ENCODE measurements around the gene ACVR2B. TPM values are rescaled to one million over a fixed set of nuclear protein-coding genes. Genes with fewer than 3 reads are reported as not detected.

ACVR2B gene
- total RNA-seq, 2 donors from 2014 or later = 8.2 to 9.1 TPM

DNA sequence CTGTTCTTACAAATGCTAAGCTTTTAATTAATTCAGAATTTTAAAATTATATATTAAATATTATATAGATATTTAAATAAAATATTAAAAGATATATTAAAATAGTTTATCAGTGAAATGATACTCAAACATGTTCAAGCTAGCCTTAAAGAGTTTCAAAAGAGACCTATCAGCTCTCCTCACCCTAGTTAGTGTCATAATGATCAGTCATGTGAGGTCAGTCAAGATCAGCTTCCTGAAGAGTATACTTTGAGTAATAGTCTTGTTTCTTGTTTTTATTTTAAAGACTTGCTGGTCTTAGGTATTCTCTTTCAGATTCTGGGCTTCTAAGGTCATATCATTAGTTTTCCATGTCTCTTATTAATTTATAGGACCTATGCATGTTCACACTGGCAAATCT is 56.9 kb downstream of the ACVR2B start:
- Mint-ChIP-seq H3K27me3 (ENCODE audit: low read depth) (no peaks in the 10 kb centered on the region), H3K9me3 (no peaks in the 10 kb centered on the region), H3K27ac (no peak overlapping the region), H3K36me3 (ENCODE audit: insufficient read depth in 2 of 2) (peaks cover 6 to 12% of the 10 kb centered on the region in 2 donors), H3K4me3 (no peak overlapping the region), H3K4me1 (ENCODE audit: low read depth) (no peaks in the 10 kb centered on the region)
- DNase-seq = no peak
- ATAC-seq (replicated peaks in 1 of 2) = no peak

DNA sequence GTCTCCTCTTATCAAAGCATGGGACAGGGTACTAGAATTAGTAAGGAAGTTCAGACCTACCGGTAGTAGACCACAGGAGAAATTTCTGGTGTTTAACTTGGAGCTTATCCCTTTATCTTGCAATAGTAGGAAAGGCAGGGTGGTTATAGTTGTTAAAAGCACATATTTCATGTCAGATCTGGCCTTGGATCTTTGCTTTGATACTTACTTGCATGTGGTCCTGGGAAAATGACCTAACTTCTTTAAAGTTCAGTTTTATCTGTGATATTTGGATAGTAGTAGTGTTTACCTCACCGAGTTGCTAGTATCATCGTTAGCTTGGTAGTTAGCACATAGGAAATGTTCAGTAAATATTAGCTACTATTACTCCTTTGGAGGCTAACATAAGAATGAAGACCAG is 57.9 kb downstream of the ACVR2B start:
- H3K36me3 Mint-ChIP-seq (ENCODE audit: insufficient read depth in 2 of 2) = peaks cover 6 to 12% of the 10 kb centered on the region in 2 donors
- H3K27me3 Mint-ChIP-seq (ENCODE audit: low read depth) = no peaks in the 10 kb centered on the region
- no peak for ATAC-seq (replicated peaks in 1 of 2)
- H3K27ac Mint-ChIP-seq = no peak overlapping the region
- H3K4me3 Mint-ChIP-seq = no peak overlapping the region
- no peaks in the 10 kb centered on the region for H3K9me3 Mint-ChIP-seq
- H3K4me1 Mint-ChIP-seq (ENCODE audit: low read depth) = no peaks in the 10 kb centered on the region
- no peak for DNase-seq

DNA sequence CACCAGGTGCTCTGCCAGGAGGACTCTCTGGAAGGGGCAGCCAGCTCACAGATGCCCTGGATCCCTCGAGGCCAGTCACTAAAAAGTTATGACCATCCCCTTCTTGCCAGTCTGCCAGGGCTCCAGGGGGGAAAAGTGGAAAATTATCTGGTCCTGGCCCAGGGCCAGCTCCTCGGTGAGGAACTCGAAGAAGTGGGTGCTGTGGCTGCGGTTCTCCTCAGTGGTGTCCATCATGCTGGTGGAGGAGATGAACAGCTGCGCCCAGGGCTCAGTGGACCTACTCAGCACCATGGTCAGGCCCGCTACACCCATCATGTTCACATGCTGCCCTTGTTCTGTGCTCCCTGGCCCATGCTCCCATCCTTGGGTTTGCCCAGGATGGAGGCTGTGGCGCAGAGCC is 61.7 kb downstream of the ACVR2B start:
- H3K4me1 Mint-ChIP-seq (ENCODE audit: low read depth) = peaks cover 20% of the 10 kb centered on the region
- ATAC-seq (replicated peaks in 1 of 2) (no peak), DNase-seq (no peak)
- no peaks in the 10 kb centered on the region for H3K27me3 Mint-ChIP-seq (ENCODE audit: low read depth)
- no peak overlapping the region for H3K4me3 Mint-ChIP-seq
- no peaks in the 10 kb centered on the region for H3K9me3 Mint-ChIP-seq
- no peak overlapping the region for H3K27ac Mint-ChIP-seq
- H3K36me3 Mint-ChIP-seq (ENCODE audit: insufficient read depth in 2 of 2) = peaks cover 2 to 6% of the 10 kb centered on the region in 2 donors

DNA sequence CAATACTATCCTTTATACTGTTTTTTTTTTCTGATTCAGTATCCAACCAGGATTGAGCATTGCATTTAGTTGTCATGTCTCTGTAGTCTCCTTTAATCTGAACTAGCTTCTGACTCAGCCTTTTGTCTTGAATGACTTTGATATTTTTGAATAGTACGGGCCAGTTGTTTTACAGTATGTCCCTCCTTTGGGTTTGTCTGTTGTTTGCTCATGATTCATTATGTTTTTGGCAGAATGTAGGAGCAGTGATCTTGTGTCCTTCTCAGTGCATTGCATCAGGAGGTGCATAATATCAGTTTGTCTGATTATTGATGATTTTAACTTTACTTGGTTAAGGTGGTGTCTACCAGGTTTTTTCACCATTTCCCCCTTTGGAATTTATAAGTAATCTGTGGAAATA is 63.0 kb downstream of the ACVR2B start:
- DNase-seq = no peak
- peaks cover 22% of the 10 kb centered on the region for H3K4me1 Mint-ChIP-seq (ENCODE audit: low read depth)
- H3K9me3 Mint-ChIP-seq = no peaks in the 10 kb centered on the region
- ATAC-seq (replicated peaks in 1 of 2) = no peak
- peaks cover 2 to 6% of the 10 kb centered on the region in 2 donors for H3K36me3 Mint-ChIP-seq (ENCODE audit: insufficient read depth in 2 of 2)
- H3K27ac Mint-ChIP-seq = no peak overlapping the region
- no peak overlapping the region for H3K4me3 Mint-ChIP-seq
- H3K27me3 Mint-ChIP-seq (ENCODE audit: low read depth) = no peaks in the 10 kb centered on the region

DNA sequence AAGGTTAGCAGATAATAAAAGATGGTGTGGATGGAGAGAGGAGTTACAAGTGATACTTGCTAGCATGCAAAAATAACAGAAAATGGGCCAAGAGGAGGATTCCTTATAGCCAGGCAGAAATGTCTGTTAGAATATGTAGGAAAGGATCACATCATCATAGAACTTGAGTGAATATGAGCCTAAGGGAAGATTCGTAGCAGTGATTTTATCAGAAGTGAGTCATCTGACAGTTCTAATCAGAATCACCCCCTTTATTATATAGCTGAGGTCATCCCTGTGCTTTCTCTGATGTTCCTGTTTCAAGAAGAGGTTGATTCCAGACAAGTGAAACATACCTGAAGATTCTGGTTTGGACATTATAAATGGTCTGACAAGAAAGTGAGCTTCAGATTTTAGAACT is 65.3 kb downstream of the ACVR2B start:
- no peaks in the 10 kb centered on the region for H3K9me3 Mint-ChIP-seq
- DNase-seq (no peak), ATAC-seq (replicated peaks in 1 of 2) (no peak)
- no peak overlapping the region for H3K4me3 Mint-ChIP-seq
- peaks cover 2 to 6% of the 10 kb centered on the region in 2 donors for H3K36me3 Mint-ChIP-seq (ENCODE audit: insufficient read depth in 2 of 2)
- no peaks in the 10 kb centered on the region for H3K27me3 Mint-ChIP-seq (ENCODE audit: low read depth)
- peak overlapping the region; percentile 96 for H3K27ac Mint-ChIP-seq
- H3K4me1 Mint-ChIP-seq (ENCODE audit: low read depth) = peaks cover 22% of the 10 kb centered on the region

DNA sequence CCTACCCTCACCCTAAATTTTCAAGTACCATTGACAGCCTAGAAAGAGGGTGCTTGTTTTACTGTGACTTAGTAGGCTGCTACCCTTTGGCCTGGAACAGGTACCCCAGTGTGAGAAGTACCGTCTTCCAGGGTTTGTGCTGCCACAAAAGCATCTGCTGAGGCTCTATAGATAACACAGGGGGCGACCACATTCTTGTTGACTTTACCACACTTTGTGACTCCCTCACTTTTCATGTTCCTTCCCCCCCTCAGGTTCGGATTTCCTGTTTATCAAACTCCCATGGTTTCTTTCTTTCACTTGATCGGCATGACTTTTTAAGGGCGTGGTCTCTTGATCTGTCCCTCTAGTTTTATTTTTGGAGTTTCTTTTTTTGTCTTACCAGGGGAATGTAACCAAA is 66.0 kb downstream of the ACVR2B start:
- Mint-ChIP-seq H3K27ac (peak overlapping the region; percentile 96), H3K4me3 (peak overlapping the region; percentile 23 to 87), H3K36me3 (ENCODE audit: insufficient read depth in 2 of 2) (peaks cover 2% of the 10 kb centered on the region in 2 donors), H3K9me3 (no peaks in the 10 kb centered on the region), H3K27me3 (ENCODE audit: low read depth) (no peaks in the 10 kb centered on the region), H3K4me1 (ENCODE audit: low read depth) (peaks cover 22% of the 10 kb centered on the region)
- DNase-seq = peak in 1 of 2 donors; percentile 7
- ATAC-seq (replicated peaks in 1 of 2) = peak; percentile 33 to 49

DNA sequence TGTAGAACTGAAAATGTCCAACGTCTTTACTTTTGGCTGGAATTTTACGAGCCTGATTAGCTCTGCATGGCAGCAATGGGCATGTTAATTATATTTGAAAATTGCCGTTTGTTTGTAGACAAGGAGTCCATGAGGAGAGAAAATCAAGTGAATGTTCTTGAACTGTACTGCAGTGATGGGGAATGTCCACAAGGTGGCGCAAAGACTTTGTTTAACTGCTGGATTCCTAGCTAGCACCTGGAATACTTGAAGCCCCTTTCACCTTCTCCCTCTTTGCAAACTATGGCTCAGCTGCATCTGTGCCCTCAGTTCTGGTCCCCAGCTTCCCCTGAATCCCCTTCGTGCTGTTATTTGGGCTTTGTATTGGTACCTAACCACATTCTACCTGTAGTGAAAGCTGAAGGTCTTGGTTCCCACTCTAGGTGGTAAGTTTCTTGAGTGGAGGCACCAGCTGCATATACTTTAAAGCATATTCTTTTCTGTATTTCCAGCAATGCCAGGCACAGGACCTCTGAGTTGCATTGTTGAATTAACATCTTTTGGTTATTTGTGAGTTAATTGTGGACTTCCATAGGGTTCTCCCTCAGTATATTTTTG is 67.8 kb downstream of the ACVR2B start:
- no peaks in the 10 kb centered on the region for H3K9me3 Mint-ChIP-seq
- ATAC-seq (replicated peaks in 1 of 2) (peak in 1 of 2 donors; percentile 33), DNase-seq (peak; percentile 42 to 60)
- H3K27ac Mint-ChIP-seq = no peak overlapping the region
- peaks cover 2 to 5% of the 10 kb centered on the region in 2 donors for H3K36me3 Mint-ChIP-seq (ENCODE audit: insufficient read depth in 2 of 2)
- H3K4me1 Mint-ChIP-seq (ENCODE audit: low read depth) = peaks cover 22% of the 10 kb centered on the region
- H3K4me3 Mint-ChIP-seq = no peak overlapping the region
- no peaks in the 10 kb centered on the region for H3K27me3 Mint-ChIP-seq (ENCODE audit: low read depth)

DNA sequence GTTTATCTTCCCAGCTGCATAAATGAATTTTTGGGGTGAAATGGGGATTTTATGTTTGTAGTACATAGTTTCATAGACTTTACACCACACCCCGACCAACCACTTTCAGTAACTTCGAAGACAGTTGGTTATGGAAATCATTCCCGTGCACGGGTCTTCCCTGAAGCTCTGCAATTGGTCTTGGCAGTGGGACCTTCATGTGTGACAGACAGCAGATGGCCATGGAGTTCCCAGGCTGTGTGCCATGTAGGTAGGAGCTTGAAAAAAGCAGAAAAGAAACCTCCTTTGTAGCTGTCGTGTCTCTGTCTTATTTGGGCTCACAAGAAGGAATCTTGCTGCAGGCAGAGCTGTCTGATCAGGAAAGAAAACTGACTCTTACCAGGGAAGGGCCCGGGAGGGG is 68.3 kb downstream of the ACVR2B start:
- no peak overlapping the region for H3K4me3 Mint-ChIP-seq
- H3K36me3 Mint-ChIP-seq (ENCODE audit: insufficient read depth in 2 of 2) = peaks cover 0 to 4% of the 10 kb centered on the region in 2 donors
- ATAC-seq (replicated peaks in 1 of 2) = no peak
- H3K9me3 Mint-ChIP-seq = no peaks in the 10 kb centered on the region
- H3K27me3 Mint-ChIP-seq (ENCODE audit: low read depth) = no peaks in the 10 kb centered on the region
- no peak overlapping the region for H3K27ac Mint-ChIP-seq
- no peak for DNase-seq
- peaks cover 22% of the 10 kb centered on the region for H3K4me1 Mint-ChIP-seq (ENCODE audit: low read depth)

DNA sequence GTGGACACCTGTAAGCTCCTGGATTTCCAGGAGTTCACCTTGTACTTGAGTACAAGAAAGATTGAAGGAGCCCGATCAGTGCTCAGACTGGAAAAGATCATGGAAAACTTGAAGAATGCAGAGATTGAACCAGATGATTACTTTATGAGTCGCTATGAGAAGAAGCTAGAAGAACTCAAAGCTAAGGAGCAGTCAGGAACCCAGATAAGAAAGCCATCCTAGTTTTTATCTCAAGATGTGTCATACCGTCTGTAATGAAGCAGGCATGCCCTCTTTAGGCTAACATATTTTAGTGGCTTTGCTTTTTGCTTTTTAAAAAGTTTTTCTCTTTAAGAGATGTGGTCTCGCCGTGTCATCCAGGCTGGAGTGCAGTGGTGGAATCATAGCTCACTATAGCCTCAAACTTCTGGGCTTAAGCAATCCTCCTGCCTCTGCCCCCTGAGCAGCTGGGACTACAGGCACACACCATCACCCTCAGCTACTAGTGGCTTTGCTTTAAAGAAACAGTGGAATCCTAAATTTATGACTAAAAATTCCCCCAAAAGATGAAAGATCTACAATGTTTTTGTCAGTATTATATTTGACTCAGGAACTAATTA is 70.5 kb downstream of the ACVR2B start:
- H3K4me1 Mint-ChIP-seq (ENCODE audit: low read depth) = peaks cover 13% of the 10 kb centered on the region
- no peak overlapping the region for H3K27ac Mint-ChIP-seq
- no peaks in the 10 kb centered on the region for H3K27me3 Mint-ChIP-seq (ENCODE audit: low read depth)
- H3K4me3 Mint-ChIP-seq = no peak overlapping the region
- DNase-seq (no peak), ATAC-seq (replicated peaks in 1 of 2) (no peak)
- H3K9me3 Mint-ChIP-seq = no peaks in the 10 kb centered on the region
- peaks cover 0 to 3% of the 10 kb centered on the region in 2 donors for H3K36me3 Mint-ChIP-seq (ENCODE audit: insufficient read depth in 2 of 2)

DNA sequence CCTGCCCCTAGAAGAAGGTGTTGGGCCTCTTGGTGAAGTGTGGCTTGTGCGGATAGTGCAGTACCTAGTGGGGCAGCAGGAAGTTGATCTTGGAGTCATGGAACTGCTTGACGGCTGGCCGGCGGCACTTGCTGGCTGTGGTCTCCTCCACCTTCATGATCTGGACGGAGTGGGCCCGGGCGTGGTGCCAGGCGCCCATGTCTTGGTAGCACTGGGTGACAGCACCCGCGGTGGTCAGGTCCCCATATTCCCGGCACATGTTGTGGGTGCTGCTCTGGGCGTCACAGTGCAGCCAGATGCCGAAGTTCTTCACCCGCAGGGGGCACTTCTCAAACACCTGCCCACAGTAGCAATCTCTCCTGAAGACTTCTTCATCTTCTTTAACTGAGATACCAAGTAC is 73.1 kb downstream of the ACVR2B start:
- no peak overlapping the region for H3K27ac Mint-ChIP-seq
- no peaks in the 10 kb centered on the region for H3K4me1 Mint-ChIP-seq (ENCODE audit: low read depth)

DNA sequence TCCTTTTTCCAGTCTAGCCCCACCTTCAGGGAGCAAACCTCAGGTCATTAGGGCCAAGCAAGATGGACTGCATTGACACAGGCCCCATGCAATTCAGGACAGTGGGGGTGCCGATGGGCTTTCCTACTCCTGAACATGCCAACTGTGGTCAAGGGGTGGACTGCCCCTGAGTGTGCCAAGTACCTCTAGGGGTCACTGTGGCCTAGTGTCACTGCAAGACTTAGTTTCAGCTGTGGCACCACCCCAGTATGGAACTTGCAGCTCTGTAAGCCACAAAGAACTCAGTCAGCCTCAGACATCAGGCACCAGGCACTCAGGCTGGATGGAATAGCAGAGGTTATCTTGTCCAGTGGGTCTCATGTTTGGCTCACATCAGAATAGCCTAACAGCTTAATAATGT is 74.8 kb downstream of the ACVR2B start:
- Mint-ChIP-seq H3K4me3 (no peak overlapping the region), H3K4me1 (ENCODE audit: low read depth) (no peaks in the 10 kb centered on the region), H3K27ac (no peak overlapping the region), H3K36me3 (ENCODE audit: insufficient read depth in 2 of 2) (peaks cover 0 to 3% of the 10 kb centered on the region in 2 donors), H3K27me3 (ENCODE audit: low read depth) (no peaks in the 10 kb centered on the region), H3K9me3 (no peaks in the 10 kb centered on the region)
- DNase-seq = no peak
- ATAC-seq (replicated peaks in 1 of 2) = no peak

More for the DNA sequence above, 73.1 kb downstream of the ACVR2B start:
- H3K36me3 Mint-ChIP-seq (ENCODE audit: insufficient read depth in 2 of 2) = peaks cover 0 to 3% of the 10 kb centered on the region in 2 donors
- ATAC-seq (replicated peaks in 1 of 2) (no peak), DNase-seq (no peak)
- no peaks in the 10 kb centered on the region for H3K9me3 Mint-ChIP-seq
- H3K4me3 Mint-ChIP-seq = no peak overlapping the region
- no peaks in the 10 kb centered on the region for H3K27me3 Mint-ChIP-seq (ENCODE audit: low read depth)

DNA sequence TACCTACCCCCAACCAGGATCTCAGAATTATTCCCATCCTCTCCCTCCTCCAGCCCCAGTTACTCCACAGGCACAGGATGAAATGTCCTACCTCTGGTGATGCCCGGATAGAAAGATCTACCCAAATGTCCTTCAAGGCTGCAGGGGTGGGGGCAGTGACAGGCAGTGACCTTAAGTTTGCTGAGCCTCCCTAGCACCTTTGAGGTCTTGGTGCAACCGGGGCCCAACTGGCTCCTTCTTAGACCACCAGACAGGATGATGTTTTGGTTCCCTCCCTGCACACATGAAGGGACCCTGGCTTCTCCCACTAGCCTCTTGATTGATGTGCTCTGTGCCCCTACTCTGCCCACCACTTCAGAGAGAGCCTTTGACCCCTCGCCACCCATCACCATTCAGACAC is 78.8 kb downstream of the ACVR2B start:
- Mint-ChIP-seq H3K9me3 (no peaks in the 10 kb centered on the region), H3K4me1 (ENCODE audit: low read depth) (peaks cover 6% of the 10 kb centered on the region), H3K4me3 (no peak overlapping the region), H3K36me3 (ENCODE audit: insufficient read depth in 2 of 2) (peaks cover 0 to 1% of the 10 kb centered on the region in 2 donors), H3K27me3 (ENCODE audit: low read depth) (no peaks in the 10 kb centered on the region), H3K27ac (no peak overlapping the region)
- ATAC-seq (replicated peaks in 1 of 2) (no peak), DNase-seq (no peak)

DNA sequence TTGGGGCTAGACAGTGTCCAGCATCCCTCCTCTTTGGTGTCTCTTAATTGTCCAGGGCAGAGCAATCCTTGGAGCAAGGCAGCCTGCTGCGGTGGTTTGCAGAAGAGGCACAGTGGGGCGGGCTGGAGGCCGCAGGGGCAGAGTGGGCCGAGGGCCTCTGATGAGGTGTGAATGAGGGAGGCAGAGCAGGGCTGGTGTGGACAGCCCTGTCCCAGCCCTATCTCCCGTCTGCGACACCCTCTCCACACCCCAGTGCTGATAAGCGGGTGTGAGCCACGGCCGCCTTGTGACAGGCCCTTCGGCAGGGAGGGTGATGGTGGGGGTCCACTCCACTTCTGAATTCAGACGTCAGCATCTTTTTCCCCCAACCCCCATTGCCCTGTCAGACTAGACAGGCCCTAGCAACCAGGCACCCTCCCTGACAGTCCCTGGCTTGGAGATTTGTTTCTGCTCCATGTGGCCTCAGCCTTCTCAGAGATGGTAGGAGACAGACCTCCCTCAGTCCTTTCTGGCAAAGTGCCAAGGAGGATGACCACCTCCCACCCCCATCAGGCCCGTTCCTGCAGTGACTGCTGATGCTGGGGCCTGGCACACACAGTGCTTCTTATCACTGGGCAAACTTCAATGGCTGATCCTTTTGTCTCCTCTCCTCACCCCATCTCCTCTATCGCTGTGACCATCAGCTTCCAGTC is 79.7 kb downstream of the ACVR2B start:
- Mint-ChIP-seq H3K27ac (no peak overlapping the region), H3K4me3 (no peak overlapping the region)
- no peak for ATAC-seq (replicated peaks in 1 of 2)

More for the DNA sequence above, 79.7 kb downstream of the ACVR2B start:
- Mint-ChIP-seq H3K36me3 (ENCODE audit: insufficient read depth in 2 of 2) (peaks cover 0 to 1% of the 10 kb centered on the region in 2 donors), H3K27me3 (ENCODE audit: low read depth) (no peaks in the 10 kb centered on the region), H3K9me3 (no peaks in the 10 kb centered on the region), H3K4me1 (ENCODE audit: low read depth) (peaks cover 6% of the 10 kb centered on the region)
- DNase-seq = no peak

Measured in activated T-cell treated with anti-CD3 and anti-CD28 coated beads, Interleukin-2, amount 50 U/mL, for 72 hours (primary cell).